Transverse colon (tissue), 4 donors: ENCODE results near the gene BCL11B. TPM values are rescaled to one million over a fixed set of nuclear protein-coding genes. Genes with fewer than 3 reads are reported as not detected.

Experiments
- DNase-seq: peaks from one replicate; pipeline ENCODE4 v3.0.0-alpha.2; 2019
- H3K27ac ChIP-seq, 4 donors: fragments of 200-600 bp; sonication (generic); 2 replicates each; pipeline ENCODE4 v1.5.1; 2016 to 2018; ENCODE audit warnings: inconsistent platforms in 4 of 4
- H3K27me3 ChIP-seq: fragments of 200-600 bp; sonication (generic); 2 replicates; pipeline ENCODE4 v1.5.1; 2017; ENCODE audit warnings: inconsistent platforms
- H3K36me3 ChIP-seq, 4 donors: fragments of 200-600 bp; sonication (generic); 2 replicates each; pipeline ENCODE4 v1.5.1; 2017 to 2019; ENCODE audit warnings: inconsistent platforms in 4 of 4
- H3K4me1 ChIP-seq, 4 donors: fragments of 200-600 bp; sonication (generic); 2 replicates each; pipeline ENCODE4 v1.5.1; 2017 to 2020; ENCODE audit warnings: inconsistent platforms in 4 of 4
- H3K4me3 ChIP-seq, 4 donors: fragments of 200-600 bp; sonication (generic); 1 replicate in 1 of 4; 2 replicates in 3 of 4; pipeline versions ENCODE4 v1.5.1 to v1.6.1; 2017 to 2019; ENCODE audit warnings: inconsistent platforms in 4 of 4
- H3K9me3 ChIP-seq, 2 donors: fragments of 200-600 bp; sonication (generic); 2 replicates each; pipeline ENCODE4 v1.5.1; 2017 to 2019; ENCODE audit warnings: inconsistent platforms in 2 of 2
- CTCF ChIP-seq, 5 experiments: fragments of 200-600 bp in 3 of 5; fragments of 450-650 bp in 2 of 5; sonication (generic) in 3 of 5; IDR thresholded peaks; 1 replicate in 2 of 5; 2 replicates in 3 of 5; pipeline ENCODE4 v1.5.1; 2016 to 2017; ENCODE audit warnings: antibody characterized with exemption in 5 of 5, inconsistent platforms in 3 of 5, mild to moderate bottlenecking in 2 of 5, moderate library complexity in 1 of 5
- EP300 ChIP-seq: sonication (generic); formaldehyde crosslinking; IDR thresholded peaks from one replicate; pipeline ENCODE4 v1.6.1; 2017; ENCODE audit warnings: antibody characterized with exemption, low read depth
- POLR2A ChIP-seq: fragments of 450-650 bp; IDR thresholded peaks from one replicate; pipeline ENCODE4 v1.6.1; 2016; ENCODE audit warnings: antibody characterized with exemption, mild to moderate bottlenecking, moderate library complexity
- POLR2AphosphoS5 ChIP-seq, 3 donors: sonication (generic); formaldehyde crosslinking; IDR thresholded peaks; one replicate each; pipeline ENCODE4 v1.6.1; 2016; ENCODE audit warnings: antibody characterized with exemption in 3 of 3
- WGBS, 2 donors: methylation state at CpG; one replicate each; pipeline ENCODE4 v1.1.5; 2018; ENCODE audit warnings: low coverage in 1 of 2; 5-methylcytosine and 5-hydroxymethylcytosine counted together
- in situ Hi-C, 4 donors: fragments of 200-750 bp; cut with MboI; loops; one replicate each; pipeline versions ENCODE4 v1.15.0 to v1.15.1; 2017; ENCODE audit warnings: low sequenced_read_pairs in 3 of 4, low pct_ligation_motif_present in 1 of 4, low pct_unique_long_range_greater_than_20kb in 1 of 4
- intact Hi-C: fragments of 100-400 bp; cut with DNase I; formaldehyde crosslinking; loops from one replicate; pipeline ENCODE4 v1.15.1; 2023; ENCODE audit warnings: low total_unique reads
- total RNA-seq, 4 donors: library from RNA; depleted of rRNA; stranded (reverse); fragments of >200 nt; gene quantifications; one replicate each; pipeline ENCODE4 v1.1.0, GENCODE V29; 2016

The BCL11B gene
- total RNA-seq, 4 donors from 2014 or later = 0.37 to 4.8 (median 3.7) TPM

GRCh38 chr14:99141236-99141635 is 130.8 kb downstream of the BCL11B start:
- no peak overlapping the region for H3K4me3 ChIP-seq
- no peaks in the 10 kb centered on the region for H3K9me3 ChIP-seq
- H3K4me1 ChIP-seq = no peaks in the 10 kb centered on the region
- DNase-seq = no peak
- intact Hi-C loops (no loop called here), in situ Hi-C loops (no loop called here)
- WGBS, 2 donors = 87% methylated on average over 7 of the region's 7 CpGs; no CpG with 5 or more reads in 1 of the 2 donors
- no peaks in the 10 kb centered on the region for H3K36me3 ChIP-seq
- no peak overlapping the region for H3K27ac ChIP-seq
- H3K27me3 ChIP-seq = no peaks in the 10 kb centered on the region
- no peak for TF ChIP-seq EP300
- no peak for TF ChIP-seq POLR2AphosphoS5 (IDR thresholded peaks at IDR 0.05)

- Histone ChIP-seq H3K27ac (no peak overlapping the region), H3K4me3 (no peak overlapping the region), H3K27me3 (no peaks in the 10 kb centered on the region), H3K9me3 (no peaks in the 10 kb centered on the region), H3K36me3 (no peaks in the 10 kb centered on the region), H3K4me1 (no peaks in the 10 kb centered on the region)
- intact Hi-C loops = no loop called here
- TF ChIP-seq POLR2A = no peak
- TF ChIP-seq EP300 = no peak
- TF ChIP-seq POLR2AphosphoS5 (IDR thresholded peaks at IDR 0.05) = no peak
- TF ChIP-seq CTCF (IDR thresholded peaks at IDR 0.05) = no peak
- in situ Hi-C loops = no loop called here
- no peak for DNase-seq
- WGBS, 2 donors = 87 to 91% methylated on average over 3 to 16 of the region's 16 CpGs
Observed at GRCh38 chr14:99138999-99139865, 132.8 kb downstream of the BCL11B start.

DNA sequence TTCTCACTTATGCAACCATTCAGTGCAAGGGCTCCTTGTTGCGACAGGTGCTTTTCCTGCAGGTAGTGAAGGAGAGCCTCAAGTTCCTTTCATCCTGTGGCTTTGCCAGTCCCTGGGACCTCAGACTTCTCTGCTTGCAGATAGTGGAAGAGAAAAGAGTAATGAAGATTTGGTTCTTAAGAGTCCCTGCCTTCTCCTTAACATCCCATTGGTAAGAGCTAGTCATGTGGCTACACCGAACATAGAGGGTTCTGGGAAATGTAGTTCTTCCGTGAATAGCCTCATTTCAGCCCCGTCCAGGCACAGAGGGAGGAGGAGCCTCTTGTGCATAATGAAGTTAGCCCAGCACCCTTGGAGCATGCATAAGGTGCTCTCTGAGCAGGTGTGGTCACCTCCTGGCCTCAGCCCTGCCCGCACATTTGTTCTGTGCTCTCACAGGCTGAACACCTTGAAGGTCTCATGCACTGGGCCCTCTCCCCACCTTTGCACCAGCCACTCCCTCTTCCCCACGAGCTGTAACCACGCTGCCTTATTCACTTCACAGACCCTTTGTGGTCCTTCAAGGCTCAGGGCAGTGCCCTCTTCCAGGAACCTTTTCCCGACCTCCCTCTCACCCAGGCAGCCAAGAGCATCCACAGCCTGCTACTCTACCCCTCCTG is 134.0 kb downstream of the BCL11B start:
- no peaks in the 10 kb centered on the region for H3K9me3 ChIP-seq
- in situ Hi-C loops = no loop called here
- DNase-seq = no peak
- H3K27me3 ChIP-seq = no peaks in the 10 kb centered on the region
- intact Hi-C loops = no loop called here
- no peak overlapping the region for H3K27ac ChIP-seq
- no peaks in the 10 kb centered on the region for H3K4me1 ChIP-seq
- no peak overlapping the region for H3K4me3 ChIP-seq
- 73 to 78% methylated on average over 6 to 8 of the region's 8 CpGs for WGBS, 2 donors
- TF ChIP-seq POLR2A = no peak
- no peak for TF ChIP-seq EP300
- TF ChIP-seq POLR2AphosphoS5 (IDR thresholded peaks at IDR 0.05) = no peak
- TF ChIP-seq CTCF (IDR thresholded peaks at IDR 0.05) = no peak
- H3K36me3 ChIP-seq = no peaks in the 10 kb centered on the region

GRCh38 chr14:99137001-99137700 is 134.8 kb downstream of the BCL11B start:
- TF ChIP-seq EP300 (no peak), POLR2AphosphoS5 (IDR thresholded peaks at IDR 0.05) (no peak), POLR2A (no peak), CTCF (IDR thresholded peaks at IDR 0.05) (no peak)
- Histone ChIP-seq H3K27ac (no peak overlapping the region), H3K36me3 (no peaks in the 10 kb centered on the region), H3K4me3 (no peak overlapping the region), H3K9me3 (no peaks in the 10 kb centered on the region), H3K4me1 (no peaks in the 10 kb centered on the region), H3K27me3 (no peaks in the 10 kb centered on the region)
- WGBS, 2 donors = 80 to 83% methylated on average over 6 to 11 of the region's 11 CpGs
- in situ Hi-C loops = no loop called here
- intact Hi-C loops = no loop called here
- DNase-seq = no peak
